ENCODE measurements around the gene OAT.

The OAT gene

DNA sequence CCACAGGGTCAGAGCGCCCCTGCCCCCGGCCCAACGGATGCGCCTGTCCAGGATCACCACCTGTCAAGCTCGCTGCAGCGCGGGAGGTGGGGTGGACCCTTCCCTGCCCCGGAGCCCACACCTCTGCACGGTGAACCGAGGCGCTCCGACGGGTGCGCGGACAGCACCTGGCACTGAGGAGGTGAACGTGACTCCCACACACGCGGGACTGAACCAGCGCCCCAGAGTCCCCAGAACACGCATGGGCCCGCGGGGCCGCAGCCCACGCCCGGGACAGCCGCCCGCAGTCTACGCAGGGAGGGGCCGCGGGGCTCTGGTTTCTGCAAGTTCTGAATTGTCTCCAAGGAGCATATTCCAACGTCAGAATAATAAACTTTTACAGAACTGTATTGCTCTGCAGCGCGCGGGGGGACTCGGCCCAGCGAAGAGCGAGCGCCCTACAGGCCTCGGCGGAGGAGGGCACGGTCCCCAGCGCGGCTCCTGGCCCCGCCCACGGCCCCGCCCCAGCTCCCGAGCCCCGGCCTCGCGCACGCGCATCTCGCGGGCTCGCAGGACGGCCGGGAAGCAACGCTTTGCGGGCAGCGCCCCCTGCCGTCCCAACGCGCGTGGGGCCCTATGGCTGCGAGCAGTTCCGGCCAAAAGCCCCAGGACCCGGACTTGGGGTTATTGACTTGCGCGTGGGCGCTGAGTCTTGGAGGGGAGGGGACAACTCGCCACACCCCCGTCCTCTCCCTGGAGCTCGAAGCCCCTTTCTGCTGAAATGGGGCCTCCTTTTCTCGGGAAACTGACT, 29.7 kb downstream of the OAT start:
- no peak overlapping the region for H3K4me3 ChIP-seq (ENCODE audit: low read depth, low read length)
- TF ChIP-seq, protein P1, sequence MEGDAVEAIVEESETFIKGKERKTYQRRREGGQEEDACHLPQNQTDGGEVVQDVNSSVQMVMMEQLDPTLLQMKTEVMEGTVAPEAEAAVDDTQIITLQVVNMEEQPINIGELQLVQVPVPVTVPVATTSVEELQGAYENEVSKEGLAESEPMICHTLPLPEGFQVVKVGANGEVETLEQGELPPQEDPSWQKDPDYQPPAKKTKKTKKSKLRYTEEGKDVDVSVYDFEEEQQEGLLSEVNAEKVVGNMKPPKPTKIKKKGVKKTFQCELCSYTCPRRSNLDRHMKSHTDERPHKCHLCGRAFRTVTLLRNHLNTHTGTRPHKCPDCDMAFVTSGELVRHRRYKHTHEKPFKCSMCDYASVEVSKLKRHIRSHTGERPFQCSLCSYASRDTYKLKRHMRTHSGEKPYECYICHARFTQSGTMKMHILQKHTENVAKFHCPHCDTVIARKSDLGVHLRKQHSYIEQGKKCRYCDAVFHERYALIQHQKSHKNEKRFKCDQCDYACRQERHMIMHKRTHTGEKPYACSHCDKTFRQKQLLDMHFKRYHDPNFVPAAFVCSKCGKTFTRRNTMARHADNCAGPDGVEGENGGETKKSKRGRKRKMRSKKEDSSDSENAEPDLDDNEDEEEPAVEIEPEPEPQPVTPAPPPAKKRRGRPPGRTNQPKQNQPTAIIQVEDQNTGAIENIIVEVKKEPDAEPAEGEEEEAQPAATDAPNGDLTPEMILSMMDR (IDR thresholded peaks at IDR 0.05; ENCODE audit: borderline replicate concordance, insufficient read depth, low read depth, low read length) = peak; percentile 94

DNA sequence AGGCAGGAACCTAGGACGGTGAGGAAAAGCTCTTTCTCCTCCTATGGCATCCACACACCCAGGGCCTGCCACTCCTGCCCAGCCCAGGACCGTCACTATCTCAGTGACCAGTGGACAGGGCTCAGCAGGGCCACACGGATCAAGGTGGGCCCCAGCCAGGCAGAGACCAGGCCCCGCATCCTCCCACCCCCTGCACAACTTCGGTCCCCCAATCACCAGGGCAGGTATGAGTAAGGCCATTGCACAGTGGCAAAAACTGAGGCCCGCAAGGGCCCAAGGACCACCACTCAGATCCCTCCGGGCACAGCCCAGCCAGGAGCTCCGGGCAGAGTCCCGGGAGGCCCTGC, 30.3 kb downstream of the OAT start:
- TF ChIP-seq, protein P1 (IDR thresholded peaks at IDR 0.05; ENCODE audit: borderline replicate concordance, insufficient read depth, low read depth, low read length) = no peak
- H3K4me3 ChIP-seq (ENCODE audit: low read depth, low read length) = no peak overlapping the region

DNA sequence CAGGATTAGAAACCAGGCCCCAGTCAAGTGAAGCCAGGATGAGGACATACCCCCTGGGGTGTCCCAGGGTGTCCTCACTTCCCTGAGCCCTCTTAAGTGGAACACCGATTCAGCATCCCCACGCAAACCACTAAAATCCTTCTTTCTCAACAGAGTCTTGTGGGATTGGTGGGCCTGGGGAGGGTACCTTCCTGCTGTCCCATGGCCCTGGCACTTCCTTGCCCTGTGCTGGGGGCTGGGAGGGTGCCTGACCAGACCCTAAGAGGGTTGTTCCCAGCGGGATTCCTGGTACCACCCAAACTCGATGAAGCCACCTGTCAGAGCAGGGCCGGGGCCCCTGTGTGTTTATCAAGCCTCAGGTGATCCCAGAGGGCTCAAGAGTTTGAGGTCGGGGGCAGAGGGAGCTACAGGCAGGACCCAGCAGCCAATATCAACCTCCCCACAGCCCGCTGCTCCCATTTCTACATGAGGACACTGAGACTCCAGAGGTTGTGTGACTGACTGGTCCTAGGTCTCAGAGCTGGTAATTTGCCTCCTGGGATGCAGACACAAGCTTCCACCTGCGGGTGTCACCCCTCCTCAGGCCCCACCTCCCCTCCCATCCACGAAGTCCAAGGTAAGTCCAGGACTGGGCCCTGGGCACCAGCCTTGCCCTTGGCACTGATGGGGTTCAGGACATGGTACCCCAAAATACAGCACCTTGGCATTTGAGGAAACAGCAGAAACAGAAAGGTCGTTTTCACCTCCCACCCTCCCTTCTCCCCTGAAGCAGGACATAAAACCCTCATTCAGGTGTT, 31.4 kb downstream of the OAT start:
- no peak overlapping the region for H3K4me3 ChIP-seq (ENCODE audit: low read depth, low read length)
- TF ChIP-seq, protein P1 (IDR thresholded peaks at IDR 0.05; ENCODE audit: borderline replicate concordance, insufficient read depth, low read depth, low read length) = no peak

DNA sequence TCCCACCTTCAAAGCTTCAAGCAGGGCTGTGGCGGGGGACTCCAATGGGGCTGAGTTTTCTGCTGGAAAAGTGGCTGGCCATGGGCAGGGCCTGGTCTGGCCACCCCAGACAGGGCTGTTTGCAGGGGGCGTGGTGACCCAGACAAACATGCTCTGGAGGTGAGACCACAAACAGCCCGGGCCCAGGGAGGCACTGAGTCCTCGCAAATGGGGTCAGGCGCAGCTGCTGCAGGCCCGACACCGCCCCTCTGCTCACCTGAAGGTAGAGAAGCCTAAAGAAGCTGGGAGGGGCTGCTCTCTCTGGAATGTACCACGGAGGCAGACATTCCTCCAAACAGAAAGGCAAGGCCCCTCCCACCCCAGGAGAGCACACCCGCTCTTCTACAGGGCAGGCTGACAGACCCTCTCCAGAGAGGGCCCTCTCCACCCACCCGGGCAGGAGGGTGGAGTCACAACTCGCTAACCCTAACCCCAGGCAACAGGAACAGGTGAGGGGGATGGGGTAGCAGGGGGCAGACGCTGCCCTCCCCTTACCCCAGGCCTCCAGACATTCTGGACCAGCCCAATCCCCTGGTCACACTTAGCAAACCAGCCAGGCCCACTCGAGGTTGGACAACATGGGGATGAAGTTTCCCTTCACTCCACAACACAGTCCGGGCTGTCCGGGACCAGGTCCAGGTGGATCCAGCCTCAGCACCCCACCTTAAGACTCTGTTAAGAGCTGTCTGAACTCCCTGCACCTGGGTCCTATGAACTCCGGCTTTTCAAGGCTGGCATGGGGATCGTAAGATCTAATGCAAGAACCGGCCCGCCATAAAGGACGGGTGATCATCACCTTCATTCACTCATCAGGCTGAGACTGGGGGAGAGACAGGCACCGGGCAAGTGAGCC, 32.3 kb downstream of the OAT start:
- TF ChIP-seq, protein P1 (IDR thresholded peaks at IDR 0.05; ENCODE audit: borderline replicate concordance, insufficient read depth, low read depth, low read length) = no peak
- H3K4me3 ChIP-seq (ENCODE audit: low read depth, low read length) = no peak overlapping the region

DNA sequence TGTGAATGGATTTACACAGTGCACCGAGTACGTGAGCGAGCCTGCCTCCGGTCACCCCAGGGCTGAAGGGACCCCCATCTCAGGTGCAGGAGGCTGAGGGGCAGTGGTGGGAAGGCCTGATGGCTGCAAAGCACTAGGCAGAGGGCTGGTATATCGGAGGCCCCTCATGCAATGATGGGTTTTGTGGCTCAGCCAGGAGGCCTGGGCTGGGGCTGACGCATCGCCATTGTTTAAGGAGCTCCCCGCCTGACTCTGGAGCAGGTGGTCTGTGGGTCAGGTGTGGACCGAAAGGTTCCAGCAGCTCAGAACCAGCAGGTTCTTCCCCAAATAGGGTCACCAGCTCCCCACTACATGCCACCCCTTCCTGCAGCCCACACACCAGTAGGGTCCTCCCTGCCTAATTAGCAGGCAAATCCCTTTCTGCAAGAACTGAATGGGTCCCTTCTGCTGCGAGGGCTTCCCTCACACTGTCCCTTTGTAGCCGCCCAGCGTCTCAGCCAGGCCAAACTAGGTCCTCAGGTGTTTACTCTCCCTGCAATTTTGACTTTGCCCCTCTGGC, 33.0 kb downstream of the OAT start:
- TF ChIP-seq, protein P1 (IDR thresholded peaks at IDR 0.05; ENCODE audit: borderline replicate concordance, insufficient read depth, low read depth, low read length) = no peak
- H3K4me3 ChIP-seq (ENCODE audit: low read depth, low read length) = no peak overlapping the region

DNA sequence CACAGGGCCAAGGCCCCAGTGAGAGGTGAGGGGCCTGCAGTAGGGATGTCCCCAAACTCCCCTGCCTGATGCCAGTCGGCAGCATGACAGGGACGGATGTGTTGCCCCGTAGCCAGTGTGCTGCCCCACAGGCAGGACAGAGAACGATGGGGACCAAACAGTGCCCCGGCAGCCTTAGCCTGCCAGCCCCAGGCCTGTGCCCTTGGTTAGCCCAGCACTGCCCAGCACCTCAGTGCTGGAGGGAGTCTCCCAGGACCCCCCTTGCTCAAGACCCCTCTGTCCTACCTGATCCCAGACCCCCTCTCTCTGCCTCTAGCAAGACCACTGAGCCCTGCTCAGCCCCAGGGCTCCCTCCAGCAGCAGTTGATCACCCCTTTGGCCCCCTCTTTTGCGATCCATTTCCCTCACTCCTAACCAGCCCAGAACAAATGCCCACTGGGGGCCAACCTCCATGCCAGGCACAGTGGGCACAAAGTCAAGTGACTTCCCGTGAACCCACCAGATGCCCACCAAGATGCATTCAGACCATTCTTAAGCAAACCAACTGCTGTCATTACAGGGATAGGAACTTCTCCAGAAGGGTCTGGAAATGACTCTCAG, 34.0 kb downstream of the OAT start:
- no peak overlapping the region for H3K4me3 ChIP-seq (ENCODE audit: low read depth, low read length)
- TF ChIP-seq, protein P1 (IDR thresholded peaks at IDR 0.05; ENCODE audit: borderline replicate concordance, insufficient read depth, low read depth, low read length) = no peak

Measured in GM12875 (cell line).